Cardiac atrium fibroblast (primary cell): ENCODE data around the gene PLAAT3. TPM values are rescaled to one million over a fixed set of nuclear protein-coding genes. Genes with fewer than 3 reads are reported as not detected.

Source experiments
- total RNA-seq: library from RNA; depleted of rRNA; stranded (reverse); fragments of >200 nt; gene quantifications from 2 replicates; pipeline ENCODE4 v1.2.3, GENCODE V29; 2015

PLAAT3 gene
- total RNA-seq, result 10.2 and 20.0 TPM in 2 replicates

GRCh38 chr11:63614136-63614671, at the start of gene PLAAT3:
Gene PLAAT3 (minus strand): TSS chr11:63614433. CDS start chr11:63614014, 419 bp downstream.

GRCh38 chr11:63563201-63564055, 50.8 kb downstream of the PLAAT3 start, which contains the start of gene PLAAT2:
Gene PLAAT2 (minus strand): TSS chr11:63563379. CDS start chr11:63563324, 55 bp downstream.

DNA sequence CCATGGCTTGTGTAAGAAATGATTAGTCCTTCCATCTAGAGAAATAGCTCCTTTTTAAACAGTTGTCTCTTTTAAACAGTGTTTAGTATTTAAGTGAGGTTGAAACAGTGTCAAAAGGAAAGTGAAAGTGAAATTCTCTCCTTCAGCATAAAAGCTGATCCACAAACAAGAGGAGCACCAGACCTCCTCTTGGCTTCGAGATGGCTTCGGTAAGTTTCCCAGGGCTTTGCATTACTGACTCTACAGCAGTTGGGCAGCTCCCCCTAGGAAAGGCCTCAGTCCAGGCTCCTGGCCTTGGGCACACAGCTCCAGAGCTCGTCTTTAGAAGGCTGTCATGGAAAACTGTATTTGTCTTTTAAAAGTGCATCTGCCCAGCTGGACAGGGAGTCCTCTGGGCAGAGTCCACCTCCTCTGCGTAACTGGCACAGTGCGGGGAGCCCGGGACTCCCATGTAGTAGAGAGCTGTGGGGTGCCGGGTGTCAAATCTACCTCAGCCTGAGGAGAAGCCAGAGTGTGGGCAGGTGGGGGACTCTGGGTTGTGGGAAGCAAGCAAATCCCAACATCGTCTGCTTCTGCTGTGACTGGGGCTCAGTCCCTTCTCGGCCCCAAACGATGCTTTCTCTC, 77.5 kb downstream of the PLAAT3 start, which contains the start of gene PLAAT4:
PLAAT4 (plus strand) TSS at position 140 of the 624 bp plus-strand sequence; CDS start at position 201, 61 bp downstream.

Other genes with a start within 250 kb of the PLAAT3 start
- not detected in 2 replicates for gene SLC22A9, start 244.6 kb downstream of the PLAAT3 start, total RNA-seq
- 0.16 TPM in 1 of 2 replicates, not detected in the other for gene PLAAT5, start 123.3 kb downstream of the PLAAT3 start, total RNA-seq
- gene LGALS12, start 108.3 kb downstream of the PLAAT3 start, total RNA-seq, result 0.54 TPM in 1 of 2 replicates, not detected in the other
- 11.5 and 28.3 TPM in 2 replicates for gene PLAAT4, start 77.6 kb downstream of the PLAAT3 start, total RNA-seq
- gene PLAAT2, start 51.1 kb downstream of the PLAAT3 start, total RNA-seq, result not detected in 2 replicates
- 90.3 and 91.9 TPM in 2 replicates for gene ATL3, start 56.9 kb upstream of the PLAAT3 start, total RNA-seq
- 97.9 and 104 TPM in 2 replicates for gene RTN3, start 67.1 kb upstream of the PLAAT3 start, total RNA-seq
- gene ZFTA, start 154.3 kb upstream of the PLAAT3 start, total RNA-seq, result 16.5 and 28.2 TPM in 2 replicates
- gene SPINDOC, start 199.0 kb upstream of the PLAAT3 start, total RNA-seq, result 16.5 and 18.1 TPM in 2 replicates
- 13.4 and 13.7 TPM in 2 replicates for gene MARK2, start 224.7 kb upstream of the PLAAT3 start, total RNA-seq